AG04450 (cell line): ENCODE measurements around the gene HERC3. TPM values are rescaled to one million over a fixed set of nuclear protein-coding genes. Genes with fewer than 3 reads are reported as not detected.

Source experiments
- CTCF ChIA-PET: fragments of 300-600, 350-600 bp; formaldehyde crosslinking; extraction: SDS; loops from one replicate; lab custom pipeline; 2022; ENCODE audit warnings: antibody characterized with exemption, inconsistent platforms; lab: Charles Lee
- POLR2A ChIA-PET: fragments of 350-600 bp; formaldehyde crosslinking; extraction: SDS; loops from one replicate; lab custom pipeline; 2021; ENCODE audit warnings: antibody characterized with exemption, inconsistent platforms; lab: Yijun Ruan, JAX
- DNase-seq: peaks from one replicate; pipeline ENCODE4 v3.0.0-alpha.2; 2011; ENCODE audit warnings: low read depth, low spot score
- H3K27ac ChIP-seq: one replicate; pipeline ENCODE4 v1.5.1; 2012; ENCODE audit warnings: low read depth, low read length, control low read depth
- H3K27me3 ChIP-seq: one replicate; pipeline ENCODE4 v1.6.0; 2012; ENCODE audit warnings: low read length; ENCODE audit not compliant: control insufficient read depth, insufficient read depth
- H3K4me3 ChIP-seq: 2 replicates; pipeline ENCODE4 v1.5.1; 2011; ENCODE audit warnings: mild to moderate bottlenecking, low read depth, low read length, control low read depth
- H3K9me3 ChIP-seq: 2 replicates; pipeline ENCODE4 v1.5.1; 2012; ENCODE audit warnings: low read length; ENCODE audit not compliant: control insufficient read depth, insufficient read depth
- CTCF ChIP-seq: IDR thresholded peaks from 2 replicates; pipeline ENCODE4 v1.5.1; 2011; ENCODE audit warnings: low read depth, low read length, control low read depth, inconsistent platforms
- polyA plus RNA-seq: library from polyadenylated mRNA; depleted of rRNA; stranded (reverse); fragments of >200 nt; gene quantifications from 2 replicates; pipeline ENCODE4 v1.2.3, GENCODE V29; 2011

The HERC3 gene
- polyA plus RNA-seq, 1 experiment, result 10.3 TPM

GRCh38 chr4:88735564-88735963, 143.3 kb downstream of the HERC3 start:
- H3K27ac ChIP-seq, result no peak overlapping the region
- ChIA-PET CTCF (interaction anchor here (1.0 to 1.8 kb wide), 3 partner anchors 196 to 288 kb away, joined by 3 to 6 read pairs (median 6); no protein-coding TSS in a partner anchor), POLR2A (no interaction called here)
- no peaks in the 10 kb centered on the region for H3K9me3 ChIP-seq
- no peaks in the 10 kb centered on the region for H3K27me3 ChIP-seq
- TF ChIP-seq CTCF, result no peak
- no peak overlapping the region for H3K4me3 ChIP-seq
- no peak for DNase-seq

- CTCF ChIA-PET, result interaction anchor here (1.0 to 1.2 kb wide), 2 partner anchors 63 to 265 kb away, joined by 3 read pairs; no protein-coding TSS in a partner anchor
- POLR2A ChIA-PET, result no interaction called here
- Histone ChIP-seq H3K4me3 (no peak overlapping the region), H3K9me3 (no peaks in the 10 kb centered on the region), H3K27me3 (no peaks in the 10 kb centered on the region), H3K27ac (no peak overlapping the region)
- no peak for TF ChIP-seq CTCF
- no peak for DNase-seq
These were observed 144.0 kb downstream of the HERC3 start for GRCh38 chr4:88736264-88736663.

- no peak overlapping the region for H3K4me3 ChIP-seq
- ChIA-PET CTCF (interaction anchor here (1.2 kb wide), 1 partner anchor 64 kb away, joined by 3 read pairs; no protein-coding TSS in a partner anchor), POLR2A (no interaction called here)
- no peaks in the 10 kb centered on the region for H3K27me3 ChIP-seq
- H3K27ac ChIP-seq, result no peak overlapping the region
- no peak for DNase-seq
- no peak for TF ChIP-seq CTCF
- no peaks in the 10 kb centered on the region for H3K9me3 ChIP-seq
These were observed 145.1 kb downstream of the HERC3 start for GRCh38 chr4:88737307-88737941.

GRCh38 chr4:88738180-88738579, 145.9 kb downstream of the HERC3 start:
- Histone ChIP-seq H3K9me3 (no peaks in the 10 kb centered on the region), H3K4me3 (no peak overlapping the region), H3K27ac (no peak overlapping the region), H3K27me3 (no peaks in the 10 kb centered on the region)
- TF ChIP-seq CTCF, result no peak
- CTCF ChIA-PET, result no interaction called here
- DNase-seq, result no peak
- POLR2A ChIA-PET, result no interaction called here

- ChIA-PET POLR2A (no interaction called here), CTCF (interaction anchor here (1.1 to 1.5 kb wide), 2 partner anchors 37 to 280 kb away, joined by 3 to 6 read pairs; no protein-coding TSS in a partner anchor)
- H3K27me3 ChIP-seq, result no peaks in the 10 kb centered on the region
- no peak for TF ChIP-seq CTCF
- no peak for DNase-seq
- no peak overlapping the region for H3K4me3 ChIP-seq
- no peaks in the 10 kb centered on the region for H3K9me3 ChIP-seq
- no peak overlapping the region for H3K27ac ChIP-seq
These were observed 150.3 kb downstream of the HERC3 start for GRCh38 chr4:88742561-88742960.
